Kasumi-1 (cell line): ENCODE measurements around the gene TTC39B.

Source experiments
- DNase-seq, 2 experiments: peaks; one replicate each; lab custom pipeline; 2025; lab: John Stamatoyannopoulos, UW

Gene TTC39B

DNA sequence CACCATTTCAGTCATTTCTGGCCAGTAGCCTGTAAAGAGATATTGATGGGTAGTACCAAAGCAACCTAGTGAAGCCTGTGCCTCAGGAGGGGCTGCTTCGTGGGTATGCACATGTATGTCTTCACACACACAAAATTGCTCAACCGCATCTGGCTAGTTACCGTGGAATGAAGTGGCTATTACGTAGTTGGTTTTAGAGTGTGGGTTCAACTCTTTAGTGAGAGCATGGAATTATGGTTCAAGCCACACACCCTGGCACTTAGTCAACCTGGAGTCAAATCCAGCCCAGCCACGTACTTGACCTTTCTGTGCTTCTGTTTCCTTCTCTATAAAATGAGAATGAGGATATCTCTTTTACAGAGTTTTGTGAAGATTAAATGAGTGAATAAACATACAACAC, 174.9 kb downstream of the TTC39B start:
- no peak for DNase-seq

DNA sequence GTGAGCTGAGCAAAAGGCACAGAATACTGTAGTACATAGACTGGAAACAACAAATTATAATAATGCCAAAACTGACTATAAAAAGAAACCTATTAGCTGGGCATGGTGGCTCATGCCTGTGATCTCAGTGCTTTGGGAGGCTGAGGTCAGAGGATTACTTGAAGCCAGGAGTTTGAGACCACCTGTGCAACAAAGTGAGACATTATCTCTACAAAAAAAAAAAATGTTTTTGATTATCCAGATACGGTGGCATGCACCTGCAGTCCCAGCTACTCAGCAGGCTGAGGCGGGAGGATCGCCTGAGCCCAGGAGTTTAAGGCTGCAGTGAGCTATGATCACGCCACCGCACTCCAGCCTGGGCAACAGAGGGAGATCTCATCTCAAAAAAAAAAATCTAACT, 175.9 kb downstream of the TTC39B start:
- DNase-seq, result no peak

DNA sequence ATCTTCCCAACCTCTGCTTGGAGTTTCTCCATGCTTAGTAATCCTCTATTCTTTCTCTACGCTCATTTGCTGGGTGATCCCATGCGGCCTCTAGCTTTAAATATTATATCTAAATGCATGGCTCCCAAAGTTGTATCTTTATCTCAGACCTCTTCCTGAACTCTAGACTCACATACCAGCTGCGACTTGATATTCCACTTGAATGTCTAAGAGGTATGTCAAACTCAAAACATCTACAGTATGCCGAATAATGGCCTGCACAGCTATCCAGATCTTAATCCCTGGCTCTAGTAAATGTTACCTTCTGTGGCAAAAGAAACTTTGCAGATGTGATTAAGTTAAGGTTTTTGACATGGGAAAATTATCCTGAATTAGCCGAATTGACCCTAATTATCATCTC, 179.2 kb downstream of the TTC39B start:
- DNase-seq, result no peak

DNA sequence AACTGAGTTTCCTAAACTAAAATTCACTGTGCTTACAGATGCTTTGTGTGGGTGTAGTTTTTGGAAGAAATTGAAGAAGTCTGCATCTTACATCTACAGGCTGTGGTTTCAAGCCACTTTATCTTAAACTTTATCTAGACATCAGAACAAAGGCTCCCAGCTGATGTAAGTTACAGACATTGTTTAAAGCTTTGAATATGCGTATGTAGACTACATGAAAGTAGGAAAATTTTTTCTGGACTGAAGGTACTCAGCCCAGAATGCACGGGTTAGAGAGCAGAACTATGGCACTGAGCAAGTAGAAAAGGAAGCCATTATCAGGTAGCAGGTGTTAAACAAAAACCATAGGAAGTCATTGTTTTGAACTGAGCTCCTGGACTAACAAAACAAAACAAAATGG, 185.4 kb downstream of the TTC39B start:
- DNase-seq, result no peak

DNA sequence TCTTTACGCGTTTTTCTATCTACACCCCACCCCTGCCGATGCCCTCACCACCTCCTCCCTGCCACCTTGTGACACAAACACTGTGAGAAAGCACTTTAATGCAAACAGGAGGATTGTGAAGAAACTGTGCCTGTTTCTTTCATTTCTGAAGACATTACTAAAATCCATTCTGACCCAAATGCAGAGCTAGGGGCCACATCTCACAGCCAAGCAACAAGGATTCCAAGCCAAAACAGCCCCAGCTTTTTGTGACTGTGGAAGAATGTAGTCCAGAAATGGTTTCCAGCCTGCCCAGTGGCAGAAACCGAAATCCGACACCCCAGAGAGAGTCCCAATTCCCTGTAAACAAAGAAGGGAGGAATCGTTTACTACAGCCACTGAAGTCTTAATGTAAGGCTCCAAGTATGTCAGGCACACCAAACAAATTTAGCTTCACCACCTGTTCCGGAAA, 190.9 kb downstream of the TTC39B start:
- DNase-seq, result no peak

DNA sequence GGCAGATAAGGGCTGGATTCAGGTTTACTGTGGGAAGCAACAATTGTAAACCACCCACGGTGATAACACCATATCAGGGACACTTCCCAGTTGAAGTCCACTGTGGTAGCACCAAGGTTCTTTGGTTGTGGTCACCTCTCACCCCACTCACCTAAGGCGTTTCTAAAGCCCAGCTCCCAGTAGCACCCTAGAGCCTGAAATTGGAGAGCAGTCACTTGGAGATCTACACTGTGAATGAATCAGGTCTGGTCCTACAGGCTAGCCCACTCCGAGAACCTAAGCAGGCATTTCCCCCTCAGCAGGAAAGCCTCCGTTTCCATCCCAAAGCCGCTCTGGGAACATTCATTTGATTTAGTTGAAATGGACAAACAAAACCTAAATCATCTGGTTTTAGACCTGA, 191.3 kb downstream of the TTC39B start:
- DNase-seq, result no peak

DNA sequence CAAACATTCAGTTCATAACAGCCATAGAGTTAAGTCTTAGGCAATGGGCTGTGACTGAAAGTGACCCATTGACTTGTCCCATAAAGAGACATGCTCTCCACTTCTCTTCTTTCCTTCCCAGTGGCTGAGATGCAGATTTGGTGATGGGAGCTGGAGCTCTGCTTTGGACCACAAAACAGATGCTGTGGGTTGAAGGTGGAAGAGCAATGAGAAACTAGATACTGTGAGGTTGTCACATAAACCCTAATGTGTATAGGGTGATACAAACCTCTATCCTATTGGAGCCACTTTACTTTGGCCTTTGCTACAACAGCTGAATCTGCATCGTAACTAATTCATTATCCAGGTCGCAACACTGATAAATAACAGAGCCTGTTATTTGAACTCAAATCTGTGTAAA, 192.0 kb downstream of the TTC39B start:
- DNase-seq, result no peak
